Left kidney (tissue), 2 donors: Measurements from ENCODE around the gene GATD1. TPM values are rescaled to one million over a fixed set of nuclear protein-coding genes. Genes with fewer than 3 reads are reported as not detected.
"Not testable (repeated sequence)": the region's sequence is repeated elsewhere in the genome, so short reads cannot be mapped to it uniquely, and the experiment has no call there.

Experiments used
- DNase-seq: peaks from one replicate; pipeline ENCODE4 v3.0.0-alpha.2; 2013
- polyA plus RNA-seq: library from polyadenylated mRNA; unstranded; fragments of 120-200 nt; gene quantifications from one replicate; pipeline ENCODE4 v1.2.1, GENCODE V29; 2013; ENCODE audit not compliant: insufficient read length

The GATD1 gene
- polyA plus RNA-seq, 1 donor: 65.7 TPM

DNA sequence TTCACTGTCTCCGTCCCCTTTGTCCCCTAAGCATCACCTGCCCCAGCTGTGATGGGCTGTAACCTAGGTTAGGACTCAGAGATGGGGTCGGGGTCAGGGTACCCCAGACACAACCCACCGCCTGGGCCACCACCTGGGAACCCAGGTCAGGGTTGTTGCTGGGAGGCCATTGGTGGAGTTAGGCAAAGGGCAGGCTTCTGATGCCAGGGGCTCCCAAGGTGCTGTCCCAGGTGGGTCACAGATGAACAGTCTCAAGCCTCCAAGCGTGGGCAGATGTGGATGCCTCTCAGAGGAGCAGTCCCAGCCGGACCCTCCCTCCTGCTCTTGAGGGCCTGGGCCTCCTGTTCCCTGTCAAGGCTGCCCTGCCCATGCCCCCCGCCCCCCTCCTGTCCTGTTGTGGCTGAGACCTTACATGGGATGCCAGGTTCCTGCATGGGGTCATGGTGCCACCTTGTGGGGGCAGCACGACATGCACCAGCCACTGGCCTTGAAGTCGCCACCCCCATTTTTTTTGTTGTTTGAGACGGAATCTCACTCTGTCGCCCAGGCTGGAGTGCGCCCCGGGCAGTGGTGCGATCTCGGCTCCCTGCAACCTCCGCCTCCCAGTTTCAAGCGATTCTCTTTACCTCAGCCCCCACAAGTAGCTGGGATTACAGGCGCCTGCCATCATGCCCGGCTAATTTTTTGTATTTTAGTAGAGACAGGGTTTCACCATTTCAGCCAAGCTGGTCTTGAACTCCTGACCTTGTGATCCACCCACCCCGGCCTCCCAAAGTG is 12.1 kb downstream of the GATD1 start:
- DNase-seq: no peak

DNA sequence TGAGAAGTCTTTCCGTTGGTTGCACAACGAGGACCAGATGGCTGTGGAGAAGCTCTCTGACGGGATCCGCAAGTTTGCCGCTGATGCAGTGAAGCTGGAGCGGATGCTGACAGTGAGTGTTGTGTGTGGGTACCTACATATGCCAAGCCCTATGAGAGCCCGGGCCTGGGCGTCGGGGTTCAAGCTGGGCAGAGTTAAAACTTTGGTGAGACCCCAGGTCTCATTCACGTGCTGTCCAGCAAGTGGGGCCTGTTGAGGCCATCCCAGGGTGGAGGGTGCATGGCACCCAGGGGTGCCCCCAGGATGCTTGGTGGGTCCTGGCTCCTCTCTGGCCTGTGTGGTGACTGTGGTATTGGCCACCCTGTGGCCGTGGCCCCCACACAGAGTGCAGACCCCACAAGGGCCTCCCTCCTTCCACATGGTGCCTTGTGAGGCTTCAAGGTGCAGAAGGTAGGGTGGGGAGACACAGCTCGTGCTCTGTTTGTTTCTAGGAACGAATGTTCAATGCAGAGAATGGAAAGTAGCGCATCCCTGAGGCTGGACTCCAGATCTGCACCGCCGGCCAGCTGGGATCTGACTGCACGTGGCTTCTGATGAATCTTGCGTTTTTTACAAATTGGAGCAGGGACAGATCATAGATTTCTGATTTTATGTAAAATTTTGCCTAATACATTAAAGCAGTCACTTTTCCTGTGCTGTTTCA is 12.8 kb downstream of the GATD1 start:
- DNase-seq: no peak

DNA sequence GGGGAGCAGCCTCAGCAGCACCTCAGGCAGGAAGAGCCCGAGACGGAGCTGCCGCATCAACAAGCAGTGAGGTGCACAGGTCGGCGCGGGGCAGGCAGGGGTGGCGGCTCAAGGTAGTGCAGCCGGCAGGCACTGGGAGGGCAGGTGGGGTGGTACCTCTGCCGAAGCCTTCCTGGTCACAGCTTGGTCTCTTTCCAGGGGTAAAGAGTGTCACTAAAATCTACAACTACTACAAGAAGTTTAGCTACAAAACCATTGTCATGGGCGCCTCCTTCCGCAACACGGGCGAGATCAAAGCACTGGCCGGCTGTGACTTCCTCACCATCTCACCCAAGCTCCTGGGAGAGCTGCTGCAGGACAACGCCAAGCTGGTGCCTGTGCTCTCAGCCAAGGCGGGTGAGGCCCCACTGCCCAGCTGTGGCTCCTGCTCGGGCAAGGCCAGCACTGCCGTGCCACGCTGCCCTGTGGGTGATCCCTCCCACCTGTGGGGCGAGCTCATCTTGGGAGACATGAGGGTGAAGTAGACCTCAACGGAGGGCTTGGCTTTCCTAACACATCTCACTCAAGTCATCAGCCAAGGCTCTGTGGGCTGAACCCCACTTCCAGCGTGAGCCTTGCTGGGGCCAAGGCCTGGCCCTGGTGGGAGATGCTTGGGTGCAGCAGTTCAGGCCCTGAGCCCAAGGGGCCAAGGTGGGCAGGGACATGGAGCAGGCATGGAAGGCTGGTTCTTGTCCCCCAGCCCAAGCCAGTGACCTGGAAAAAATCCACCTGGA is 13.6 kb downstream of the GATD1 start:
- no peak for DNase-seq

DNA sequence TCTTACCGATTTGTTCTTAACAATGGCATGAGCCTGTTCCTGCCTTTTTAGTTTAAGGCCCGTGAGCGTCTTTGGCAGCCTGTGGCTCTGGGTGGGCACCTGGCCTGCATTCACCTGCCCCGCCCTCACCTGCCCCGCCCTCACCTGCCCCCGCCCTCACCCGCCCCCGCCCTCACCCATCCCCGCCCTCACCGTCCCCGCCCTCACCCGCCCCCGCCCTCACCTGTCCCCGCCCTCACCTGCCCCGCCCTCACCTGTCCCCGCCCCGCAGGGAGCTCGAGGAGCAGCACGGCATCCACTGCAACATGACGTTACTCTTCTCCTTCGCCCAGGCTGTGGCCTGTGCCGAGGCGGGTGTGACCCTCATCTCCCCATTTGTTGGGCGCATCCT is 14.2 kb downstream of the GATD1 start:
- no peak for DNase-seq

GRCh38 chr11:762421-763072 is 14.7 kb downstream of the GATD1 start:
- no peak for DNase-seq

DNA sequence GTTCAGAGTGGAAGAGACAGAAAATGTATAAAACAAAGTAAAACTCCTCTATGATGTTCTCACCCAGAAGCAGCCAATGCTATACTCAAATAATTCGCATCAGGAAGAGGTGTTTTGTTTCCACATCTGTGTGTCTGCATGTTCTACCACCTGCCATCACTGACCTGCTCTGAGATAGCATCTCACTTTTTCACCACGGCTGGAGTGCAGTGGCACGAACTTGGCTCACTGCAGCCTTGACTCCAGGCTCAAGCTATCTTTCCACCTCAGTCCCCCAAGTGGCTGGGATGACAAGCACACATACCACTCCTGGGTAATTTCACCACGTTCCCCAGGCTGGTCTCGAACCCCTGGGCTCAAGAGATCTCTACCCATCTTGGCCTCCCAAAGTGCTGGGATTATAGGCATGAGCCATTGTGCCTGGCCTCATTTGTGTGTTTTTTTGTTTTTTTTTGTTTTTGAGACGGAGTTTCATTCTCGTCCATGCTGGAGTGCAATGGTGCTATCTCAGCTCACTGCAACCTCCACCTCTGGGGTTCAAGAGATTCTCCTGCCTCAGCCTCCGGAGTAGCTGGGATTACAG is 15.7 kb downstream of the GATD1 start:
- no peak for DNase-seq

DNA sequence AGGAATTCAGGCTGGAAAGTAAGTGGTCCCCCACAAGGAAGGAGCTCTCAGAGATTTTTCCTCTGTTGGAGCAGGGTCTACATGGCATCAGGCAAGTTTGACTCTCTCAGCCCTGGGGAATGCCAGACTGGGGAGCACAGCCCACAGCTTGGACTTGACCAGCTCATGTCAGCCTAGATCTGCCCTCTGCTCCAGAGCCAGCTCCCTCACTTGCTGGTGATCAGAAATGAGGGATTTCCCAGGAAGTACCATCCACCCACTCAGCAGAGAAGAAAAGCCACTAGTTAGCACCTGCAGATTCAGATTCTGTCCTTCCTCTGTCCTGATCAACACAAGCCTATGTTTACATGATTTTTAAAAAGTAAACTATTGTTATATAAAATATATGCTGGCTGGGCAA is 17.1 kb downstream of the GATD1 start:
- no peak for DNase-seq

DNA sequence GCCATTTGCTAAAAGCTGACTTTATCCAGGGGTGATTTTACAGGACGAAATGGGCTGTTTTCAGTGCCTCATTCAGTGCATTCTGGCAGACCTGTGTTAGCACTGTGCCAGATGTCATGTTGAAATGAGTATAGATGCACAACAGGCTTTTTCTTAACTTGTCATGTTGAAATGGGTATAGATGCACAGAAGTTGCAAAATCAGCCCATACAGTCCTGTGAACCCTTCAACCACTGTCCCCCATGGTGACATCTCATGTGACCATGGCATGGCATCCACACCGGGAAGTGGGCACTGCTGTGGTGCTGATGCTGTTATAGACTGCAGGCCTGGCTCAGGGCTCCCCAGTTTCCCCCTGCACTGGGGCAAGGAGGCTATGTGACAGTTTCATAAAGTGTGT is 27.6 kb downstream of the GATD1 start:
- no peak for DNase-seq

- DNase-seq: no peak
These were observed 29.3 kb downstream of the GATD1 start for GRCh38 chr11:748007-748359.

- DNase-seq: peak; percentile 88
These were observed 29.9 kb downstream of the GATD1 start, which contains the start of gene TALDO1 for GRCh38 chr11:747158-748006. TALDO1 (plus strand) TSS chr11:747464; CDS start chr11:747482, 18 bp downstream.

GRCh38 chr11:746289-747157 is 30.8 kb downstream of the GATD1 start:
- DNase-seq: no peak

GRCh38 chr11:745428-745827 is 31.9 kb downstream of the GATD1 start:
- no peak for DNase-seq

- no peak for DNase-seq
These were observed 34.6 kb downstream of the GATD1 start for GRCh38 chr11:742571-743201.

- no peak for DNase-seq
These were observed 35.1 kb downstream of the GATD1 start for GRCh38 chr11:742156-742546.

GRCh38 chr11:737899-738298 is 39.4 kb downstream of the GATD1 start:
- not testable (repeated sequence) for DNase-seq

- no peak for DNase-seq
These were observed 39.9 kb downstream of the GATD1 start for GRCh38 chr11:737366-737765.

GRCh38 chr11:734541-734940 is 42.7 kb downstream of the GATD1 start:
- not testable (repeated sequence) for DNase-seq

DNA sequence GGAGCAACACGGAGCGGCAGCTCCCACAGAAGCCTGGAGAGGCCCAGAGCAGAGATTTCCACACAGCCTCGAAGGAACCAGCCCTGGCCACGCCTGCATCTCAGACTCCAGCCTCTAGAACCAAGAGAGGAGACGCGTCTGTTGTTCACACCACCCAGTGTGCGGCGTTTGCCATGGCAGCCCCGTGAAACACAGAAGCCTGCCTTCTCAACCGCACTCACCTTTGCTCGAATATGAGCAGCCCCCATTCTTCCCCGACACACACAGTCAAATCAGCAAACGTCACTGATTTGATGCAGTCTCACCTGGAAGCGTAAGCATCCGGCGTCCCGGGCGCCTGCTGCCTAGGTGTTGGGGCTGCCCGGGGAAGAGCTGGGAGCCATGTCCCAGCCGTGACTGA is 44.2 kb downstream of the GATD1 start:
- DNase-seq: no peak

DNA sequence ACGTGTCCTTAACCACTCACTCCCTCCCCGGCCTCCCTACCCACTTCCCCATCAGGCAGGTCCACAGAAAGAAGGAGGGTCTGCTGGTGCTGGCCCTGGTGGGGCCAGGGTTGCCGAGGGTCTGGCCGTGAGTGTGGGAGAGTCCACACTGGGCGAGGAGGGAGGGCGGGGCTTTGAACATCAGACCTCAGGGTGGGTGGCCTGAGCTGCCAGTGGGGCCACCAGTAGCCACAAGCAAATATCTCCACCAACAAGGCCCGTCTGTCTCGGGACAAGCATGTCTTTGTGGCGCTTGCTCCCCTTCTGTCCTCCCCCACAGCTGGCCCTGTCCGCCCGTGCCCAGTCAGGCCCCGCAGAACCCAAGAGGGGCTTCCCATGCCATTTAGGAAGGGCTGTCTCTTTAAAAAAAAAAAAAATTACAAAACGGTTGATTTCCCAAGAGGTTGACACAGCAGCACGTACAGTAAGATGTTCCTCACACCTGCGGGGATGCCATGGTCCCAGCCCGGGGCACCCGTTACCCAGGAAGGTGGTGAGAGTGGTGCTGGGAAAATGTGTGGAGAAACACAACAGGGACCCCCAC is 47.7 kb downstream of the GATD1 start:
- no peak for DNase-seq
